Heart right ventricle (tissue), 16 donors: ENCODE data around the gene COA5. TPM values are rescaled to one million over a fixed set of nuclear protein-coding genes. Genes with fewer than 3 reads are reported as not detected.
A peak's percentile ranks its signal among the peaks of the same experiment; 100 is the strongest.

Source experiments
- ATAC-seq, 8 donors: fragments of 200-7000 bp; cut with Tn5 transposase; one replicate each; pipeline ENCODE4 v1.9.1; 2020; ENCODE audit warnings: mild to moderate bottlenecking in 8 of 8, moderate library complexity in 8 of 8, moderate number of reproducible peaks in 1 of 8
- DNase-seq, 2 donors: peaks; one replicate each; pipeline ENCODE4 v3.0.0-alpha.2; 2020
- H3K27ac ChIP-seq, 10 donors: fragments of 200-600 bp; sonication (generic) in 2 of 10; one replicate each; pipeline versions ENCODE4 v1.5.0 to v1.8.0; 2020 to 2022; ENCODE audit warnings: mild to moderate bottlenecking in 3 of 10
- H3K27me3 ChIP-seq, 7 donors: fragments of 200-600 bp; one replicate each; pipeline ENCODE4 v1.8.0; 2021 to 2022; ENCODE audit warnings: mild to moderate bottlenecking in 2 of 7
- H3K36me3 ChIP-seq, 9 donors: fragments of 200-600 bp; sonication (generic) in 1 of 9; one replicate each; pipeline versions ENCODE4 v1.5.0 to v1.8.0; 2020 to 2022; ENCODE audit warnings: mild to moderate bottlenecking in 2 of 9
- H3K4me1 ChIP-seq, 9 donors: fragments of 200-600 bp; sonication (generic) in 1 of 9; one replicate each; pipeline versions ENCODE4 v1.5.0 to v1.8.0; 2020 to 2022; ENCODE audit warnings: mild to moderate bottlenecking in 4 of 9
- H3K4me3 ChIP-seq, 10 donors: fragments of 200-600 bp; sonication (generic) in 2 of 10; one replicate each; pipeline versions ENCODE4 v1.5.0 to v1.8.0; 2020 to 2022; ENCODE audit warnings: mild to moderate bottlenecking in 7 of 10, moderate library complexity in 2 of 10
- H3K9me3 ChIP-seq, 11 donors: fragments of 200-600 bp in 10 of 11; sonication (generic) in 2 of 11; one replicate each; pipeline versions ENCODE4 v1.5.0 to v1.8.0; 2013 to 2022; ENCODE audit warnings: mild to moderate bottlenecking in 2 of 11, control low read depth in 1 of 11, moderate library complexity in 1 of 11
- WGBS, 2 donors: extraction: QIAGEN DNeasy Blood & Tissue Kit; methylation state at CpG; one replicate each; pipeline ENCODE4 v1.1.7; 2013; ENCODE audit warnings: inconsistent platforms in 1 of 2; 5-methylcytosine and 5-hydroxymethylcytosine counted together
- intact Hi-C, 10 donors: fragments of 100-400 bp; cut with DNase I; formaldehyde crosslinking; loops; one replicate each; pipeline versions ENCODE4 v1.11.1 to v1.14.2; 2022
- polyA plus RNA-seq, 2 donors: library from polyadenylated mRNA; stranded (reverse); fragments of 200-250 nt; gene quantifications; one replicate each; pipeline ENCODE4 v1.2.3, GENCODE V29; 2013
- total RNA-seq, 10 donors: library from RNA; stranded (reverse); fragmentation: NEBNext Ultra II Directional in 3 of 10; extraction: Animal tissue kit (Norgen Biotek cat#: 25700) in 3 of 10; gene quantifications; one replicate each; pipeline versions ENCODE4 v1.2.1 to v1.2.4, GENCODE V29; 2021 to 2023
- TF ChIP-seq, protein P1 (sequence below), 9 donors: fragments of 200-600 bp; sonication (generic) in 2 of 9; IDR thresholded peaks; one replicate each; pipeline versions ENCODE4 v1.5.0 to v1.8.0; 2021 to 2022; ENCODE audit warnings: antibody characterized with exemption in 9 of 9, mild to moderate bottlenecking in 5 of 9, moderate library complexity in 1 of 9
- donor health status: Arrhythmogenic right ventricular cardiomyopathy.
- donor health status: ischemic (EF 13 %, LVEDD 7.1; RV severe dilation, severe dysfunction).
- donor health status: healthy with polysubstance abuse.
- donor health status: DM: no; HTN: yes; CAD: no.
- donor health status: DM: no; HTN: no; CAD: no.
- donor health status: ischemic (EF 25% LVEDD 6.9; RV normal size, moderate dysfunction).
- donor health status: ischemic (EF 25% LVEDD 5.7; RV mildly dilated, moderate dysfunction).
- donor health status: healthy.
- donor health status: DM: yes; HTN: yes; CAD: no.
- donor health status: Ischemic cardiomyopathy.
- donor health status: ischemic (EF 35%, LVEDD 5.7; RV mildly dilated, moderate dysfunction).
- donor health status: nonischemic (EF 11% LVEDD 7.7; RV severe dilation, severe dysfunction).
- donor health status: DM: yes; HTN: yes; CAD: no.
- donor health status: PGD.
- donor health status: ischemic (EF 29% LVEDD 5.4; RV normal size, mild dysfunction).
- donor health status: nonischemic (EF 23%, LVEDD 6.1; RV moderate dilation, normal function).

The COA5 gene
- total and polyA plus RNA-seq, 12 donors: 20.2 to 61.2 (median 26.0) TPM

DNA sequence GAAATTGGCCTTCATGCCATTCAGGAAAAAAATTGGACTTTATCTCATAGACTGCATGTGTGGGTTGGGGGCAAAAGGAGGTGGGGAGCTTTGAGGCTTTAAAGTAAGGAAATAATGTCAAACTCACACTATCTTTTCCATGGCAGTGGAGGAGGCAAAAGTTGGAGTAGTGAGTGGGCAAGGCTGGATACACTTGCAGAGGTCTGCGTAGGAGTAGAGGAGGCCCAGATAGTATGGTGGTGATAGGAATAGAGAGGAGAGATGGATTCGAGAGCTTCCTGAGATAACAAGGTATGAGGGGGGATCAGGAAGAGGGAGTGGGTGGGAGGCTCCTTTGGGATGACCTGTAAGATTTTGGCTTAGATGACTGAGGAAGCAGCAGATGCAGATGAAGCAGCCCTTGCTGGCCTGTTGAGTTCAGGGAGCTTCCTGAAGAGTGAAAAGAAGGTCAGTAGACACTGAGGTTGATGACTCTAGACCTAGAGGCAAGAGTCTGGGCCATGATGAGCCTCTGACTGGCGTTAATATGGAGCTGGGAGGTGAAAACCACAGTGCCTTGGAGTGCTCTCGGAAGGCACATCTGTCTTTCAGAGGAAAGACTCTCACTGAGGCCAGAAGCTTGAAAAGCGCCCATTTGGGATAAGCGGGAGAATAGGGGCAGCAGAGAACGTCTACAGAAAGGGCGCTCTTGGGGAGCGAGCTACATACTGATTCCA lies 5.9 kb upstream of the COA5 start:
- Histone ChIP-seq H3K4me3 (no peak overlapping the region), H3K27ac (no peak overlapping the region), H3K27me3 (no peaks in the 10 kb centered on the region), H3K36me3 (peaks cover 0 to 96% (median 55%) of the 10 kb centered on the region in 9 donors), H3K4me1 (peaks cover 6 to 27% (median 25%) of the 10 kb centered on the region in 9 donors), H3K9me3 (no peaks in the 10 kb centered on the region)
- WGBS, 2 donors: 91 to 93% methylated on average over 9 of the region's 9 CpGs
- no peak for ATAC-seq
- TF ChIP-seq, protein P1, sequence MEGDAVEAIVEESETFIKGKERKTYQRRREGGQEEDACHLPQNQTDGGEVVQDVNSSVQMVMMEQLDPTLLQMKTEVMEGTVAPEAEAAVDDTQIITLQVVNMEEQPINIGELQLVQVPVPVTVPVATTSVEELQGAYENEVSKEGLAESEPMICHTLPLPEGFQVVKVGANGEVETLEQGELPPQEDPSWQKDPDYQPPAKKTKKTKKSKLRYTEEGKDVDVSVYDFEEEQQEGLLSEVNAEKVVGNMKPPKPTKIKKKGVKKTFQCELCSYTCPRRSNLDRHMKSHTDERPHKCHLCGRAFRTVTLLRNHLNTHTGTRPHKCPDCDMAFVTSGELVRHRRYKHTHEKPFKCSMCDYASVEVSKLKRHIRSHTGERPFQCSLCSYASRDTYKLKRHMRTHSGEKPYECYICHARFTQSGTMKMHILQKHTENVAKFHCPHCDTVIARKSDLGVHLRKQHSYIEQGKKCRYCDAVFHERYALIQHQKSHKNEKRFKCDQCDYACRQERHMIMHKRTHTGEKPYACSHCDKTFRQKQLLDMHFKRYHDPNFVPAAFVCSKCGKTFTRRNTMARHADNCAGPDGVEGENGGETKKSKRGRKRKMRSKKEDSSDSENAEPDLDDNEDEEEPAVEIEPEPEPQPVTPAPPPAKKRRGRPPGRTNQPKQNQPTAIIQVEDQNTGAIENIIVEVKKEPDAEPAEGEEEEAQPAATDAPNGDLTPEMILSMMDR (IDR thresholded peaks at IDR 0.05): no peak
- DNase-seq: no peak
- intact Hi-C loops: no loop called here

DNA sequence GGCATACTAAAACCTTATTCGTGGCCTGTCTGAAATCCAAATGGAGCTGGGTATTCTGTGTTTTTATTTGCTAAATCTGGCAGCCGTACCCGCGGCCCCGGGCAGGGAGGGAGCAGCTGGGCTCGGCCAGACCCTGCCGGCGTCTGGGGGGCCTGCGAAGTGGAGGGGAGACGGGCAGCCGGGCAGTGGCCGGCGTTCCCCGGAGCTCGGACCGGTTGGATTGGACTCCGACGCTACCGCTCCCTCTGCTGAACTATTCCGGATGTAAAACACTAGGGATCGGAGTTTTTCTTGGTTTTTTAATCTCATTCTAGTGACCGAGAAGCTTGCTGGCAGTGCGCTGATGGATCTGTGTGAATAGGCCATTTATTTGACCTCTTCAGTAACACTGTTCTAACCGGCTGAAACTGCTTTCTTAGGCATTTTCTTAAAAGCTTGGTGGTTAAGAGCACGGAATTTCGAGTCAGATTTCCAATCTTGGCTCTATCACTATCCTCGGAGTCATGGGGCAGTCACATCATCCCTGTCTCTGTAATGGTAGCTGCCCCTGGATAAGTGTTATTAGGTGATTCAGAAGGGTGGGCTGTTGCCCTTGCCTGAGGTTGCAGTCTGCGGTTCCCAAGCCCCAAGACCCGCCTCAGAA lies 771 bp upstream of the COA5 start:
- DNase-seq (peak; percentile 22 to 29), ATAC-seq (peak; percentile 12 to 66 (median 33))
- Histone ChIP-seq H3K27me3 (no peaks in the 10 kb centered on the region), H3K9me3 (no peaks in the 10 kb centered on the region), H3K27ac (peak overlapping the region; percentile 84 to 100 (median 96)), H3K4me3 (peak overlapping the region; percentile 62 to 99 (median 94)), H3K36me3 (peaks cover 0 to 46% (median 25%) of the 10 kb centered on the region in 9 donors), H3K4me1 (peaks cover 16 to 65% (median 54%) of the 10 kb centered on the region in 9 donors)
- intact Hi-C loops: loop anchor here in 5 of 10 donors (5.0 to 10.0 kb wide), 3 partner anchors 42 to 194 kb away; partner anchors contain the start of gene INPP4A (in 1 of the 5)
- TF ChIP-seq, protein P1 (IDR thresholded peaks at IDR 0.05): no peak
- 2% methylated on average over 29 of the region's 29 CpGs for WGBS, 2 donors

DNA sequence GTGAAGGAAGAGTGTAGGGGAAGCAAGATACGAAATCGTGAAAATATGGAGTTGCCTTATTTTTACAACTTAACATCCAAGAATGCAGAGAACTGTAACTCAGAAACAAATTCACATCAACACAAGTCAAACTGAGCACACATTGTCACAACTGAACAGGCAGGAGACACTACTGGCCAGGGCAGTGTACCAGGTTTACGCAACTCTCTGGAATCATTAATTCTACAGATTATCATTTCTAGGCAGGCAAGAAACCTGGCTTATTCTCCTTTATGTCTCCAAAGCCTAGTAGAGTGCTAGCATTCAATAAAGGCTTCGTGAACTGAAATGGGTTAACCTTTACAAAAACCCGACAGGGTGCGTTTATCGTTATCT lies 584 bp downstream of the COA5 start:
- H3K27me3 ChIP-seq: no peaks in the 10 kb centered on the region
- peak in 4 of 8 donors; percentile 1 to 24 (median 5) for ATAC-seq
- H3K4me3 ChIP-seq: peak overlapping the region; percentile 62 to 99 (median 94)
- TF ChIP-seq, protein P1 (IDR thresholded peaks at IDR 0.05): no peak
- H3K4me1 ChIP-seq: peaks cover 16 to 65% (median 54%) of the 10 kb centered on the region in 9 donors
- intact Hi-C loops: loop anchor here in 5 of 10 donors (5.0 to 10.0 kb wide), 3 partner anchors 40 to 193 kb away; partner anchors contain the start of gene INPP4A (in 1 of the 5)
- peaks cover 0 to 46% (median 13%) of the 10 kb centered on the region in 9 donors for H3K36me3 ChIP-seq
- peak overlapping the region; percentile 84 to 100 (median 96) for H3K27ac ChIP-seq
- no peaks in the 10 kb centered on the region for H3K9me3 ChIP-seq
- 7 to 8% methylated on average over 7 of the region's 7 CpGs for WGBS, 2 donors
- DNase-seq: no peak

DNA sequence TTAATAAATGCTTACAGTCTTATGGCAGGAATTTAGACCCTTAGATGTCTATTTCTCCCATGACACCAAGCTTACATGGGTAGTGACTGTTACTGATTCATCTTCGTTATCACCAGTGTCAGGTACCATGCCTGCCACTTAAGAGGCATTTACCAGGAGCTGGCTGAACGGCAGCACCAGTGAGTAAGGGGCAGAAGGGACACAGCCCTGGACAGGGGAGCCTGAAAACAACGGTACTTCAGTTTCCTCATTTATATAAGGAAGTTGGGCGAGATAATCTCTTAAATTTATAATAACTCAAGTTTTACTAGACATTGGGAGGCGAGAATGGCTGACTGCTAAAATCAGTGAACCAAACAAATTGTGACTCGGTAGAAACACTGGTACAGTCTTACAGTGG lies 1.2 kb downstream of the COA5 start:
- intact Hi-C loops: loop anchor here in 5 of 10 donors (5.0 to 10.0 kb wide), 3 partner anchors 40 to 192 kb away; partner anchors contain the start of gene INPP4A (in 1 of the 5)
- Histone ChIP-seq H3K27ac (peak overlapping the region in 4 of 10 donors; percentile 95 to 100 (median 97)), H3K9me3 (no peaks in the 10 kb centered on the region), H3K36me3 (peaks cover 0 to 46% (median 10%) of the 10 kb centered on the region in 9 donors), H3K4me1 (peaks cover 16 to 65% (median 54%) of the 10 kb centered on the region in 9 donors), H3K27me3 (no peaks in the 10 kb centered on the region), H3K4me3 (peak overlapping the region in 9 of 10 donors; percentile 83 to 99 (median 94))
- no peak for DNase-seq
- 55 to 56% methylated on average over 6 of the region's 6 CpGs for WGBS, 2 donors
- TF ChIP-seq, protein P1 (IDR thresholded peaks at IDR 0.05): no peak
- no peak for ATAC-seq
